Measurements from ENCODE around the gene CYYR1.

DNA sequence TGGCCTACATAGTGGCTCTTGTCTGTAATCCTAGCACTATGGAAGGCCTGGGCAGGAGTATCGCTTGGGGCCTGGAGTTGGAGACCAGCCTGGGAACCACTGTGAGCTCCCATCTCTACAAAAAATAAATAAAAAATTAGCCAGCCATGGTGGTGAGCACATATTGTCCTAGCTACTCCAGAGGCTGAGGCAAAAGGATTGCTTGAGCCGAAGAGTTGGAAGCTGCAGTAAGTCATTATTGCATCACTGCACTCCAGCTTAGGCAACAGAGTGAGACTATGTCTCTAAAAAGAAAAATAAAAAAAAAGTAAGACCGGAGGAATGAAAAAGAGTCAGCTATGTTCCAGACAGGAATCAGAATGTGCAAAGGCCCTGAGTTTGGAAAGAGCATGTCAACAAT lies 115.3 kb downstream of the CYYR1 start:
- TF ChIP-seq CTCF (IDR thresholded peaks at IDR 0.05) (no peak), POLR2A (IDR thresholded peaks at IDR 0.05) (no peak)
